PC-3 (cell line): ENCODE results near the gene NDUFAF8. TPM values are rescaled to one million over a fixed set of nuclear protein-coding genes. Genes with fewer than 3 reads are reported as not detected.

Source experiments
- ATAC-seq: fragments of 200-7000 bp; cut with Tn5 transposase; 2 replicates; pipeline ENCODE4 v1.9.1; 2020; ENCODE audit warnings: mild to moderate bottlenecking, moderate library complexity
- BruUV-seq: library from RNA; stranded (reverse); fragments of 400-500 nt; replicated peaks from 2 replicates; lab custom pipeline; 2021; lab: Mats Ljungman, UMichigan
- CTCF ChIA-PET: fragments of 300-600 bp; sonication (Branson Sonifier 250); formaldehyde crosslinking; loops from one replicate; lab custom pipeline; 2022; ENCODE audit warnings: antibody characterized with exemption; lab: Charles Lee
- POLR2A ChIA-PET: fragments of 300-600 bp; sonication (Branson Sonifier 250); formaldehyde crosslinking; loops from one replicate; lab custom pipeline; 2022; ENCODE audit warnings: antibody characterized with exemption; ENCODE audit not compliant: unreplicated experiment; lab: Charles Lee
- DNase-seq: peaks from one replicate; pipeline ENCODE4 v3.0.0-alpha.2; 2015
- H2AFZ ChIP-seq: fragments of 300-600 bp; sonication (generic); 2 replicates; pipeline ENCODE4 v1.6.0; 2016; ENCODE audit warnings: antibody characterized with exemption, low read length
- H3F3A ChIP-seq: fragments of 300-600 bp; sonication (generic); one replicate; pipeline ENCODE4 v1.6.0; 2017; ENCODE audit warnings: antibody characterized with exemption, low read length, control low read depth, mild to moderate bottlenecking; ENCODE audit not compliant: unreplicated experiment
- H3K27ac ChIP-seq: fragments of 300-600 bp; sonication (generic); 2 replicates; pipeline ENCODE4 v1.5.1; 2016; ENCODE audit warnings: mild to moderate bottlenecking, low read length
- H3K27me3 ChIP-seq: fragments of 300-600 bp; sonication (generic); 2 replicates; pipeline ENCODE4 v1.6.1; 2016; ENCODE audit warnings: low read length, mixed read lengths
- H3K36me3 ChIP-seq: fragments of 300-600 bp; sonication (generic); 2 replicates; pipeline ENCODE4 v1.6.1; 2016; ENCODE audit warnings: low read depth, mixed run types, low read length, mixed read lengths
- H3K4me1 ChIP-seq: fragments of 300-600 bp; sonication (generic); 2 replicates; pipeline ENCODE4 v1.5.1; 2016; ENCODE audit warnings: low read length; ENCODE audit not compliant: insufficient read depth
- H3K4me2 ChIP-seq: fragments of 300-600 bp; sonication (generic); 2 replicates; pipeline ENCODE4 v1.6.0; 2016; ENCODE audit warnings: low read length
- H3K4me3 ChIP-seq: fragments of 300-600 bp; sonication (generic); 2 replicates; pipeline ENCODE4 v1.5.1; 2016; ENCODE audit warnings: mild to moderate bottlenecking, low read length, mixed read lengths
- H3K79me2 ChIP-seq: fragments of 300-600 bp; sonication (generic); 2 replicates; pipeline ENCODE4 v1.6.1; 2017; ENCODE audit warnings: low read length, mixed read lengths
- H3K9ac ChIP-seq: fragments of 300-600 bp; sonication (generic); 2 replicates; pipeline ENCODE4 v1.6.0; 2016; ENCODE audit warnings: mild to moderate bottlenecking, low read length
- H3K9me2 ChIP-seq: fragments of 300-600 bp; sonication (generic); replicated peaks from 2 replicates; pipeline ENCODE4 v1.6.1; 2016; ENCODE audit warnings: mixed run types, low read length, mixed read lengths
- H3K9me3 ChIP-seq: fragments of 300-600 bp; sonication (generic); 2 replicates; pipeline ENCODE4 v1.6.1; 2016; ENCODE audit warnings: low read length, mixed read lengths
- H4K20me1 ChIP-seq: fragments of 300-600 bp; sonication (generic); 2 replicates; pipeline ENCODE4 v1.6.1; 2016; ENCODE audit warnings: low read length, mixed read lengths
- EZH2 ChIP-seq: fragments of 300-600 bp; sonication (generic); IDR thresholded peaks from one replicate; pipeline ENCODE4 v1.6.1; 2017; ENCODE audit warnings: antibody characterized with exemption, mild to moderate bottlenecking, low read length; ENCODE audit not compliant: unreplicated experiment
- EZH2phosphoT487 ChIP-seq: fragments of 300-600 bp; sonication (generic); IDR thresholded peaks from 2 replicates; pipeline ENCODE4 v1.6.1; 2018; ENCODE audit warnings: mild to moderate bottlenecking, antibody characterized with exemption, low read length, borderline replicate concordance
- intact Hi-C: fragments of 100-400 bp; cut with micrococcal nuclease; formaldehyde crosslinking; loops from 2 replicates; pipeline ENCODE4 v1.9.0; 2023
- total RNA-seq: library from RNA; depleted of rRNA; stranded (reverse); fragments of >200 nt; gene quantifications from 2 replicates; pipeline ENCODE4 v1.2.3, GENCODE V29; 2014
- TF ChIP-seq, protein P1 (sequence below): fragments of 300-600 bp; sonication (generic); conservative IDR thresholded peaks from 2 replicates; pipeline ENCODE4 v1.5.1; 2017; ENCODE audit warnings: antibody characterized with exemption, low read depth, mild to moderate bottlenecking, low read length

The NDUFAF8 gene
- total RNA-seq, 1 experiment from 2014 or later, result 125 TPM

DNA sequence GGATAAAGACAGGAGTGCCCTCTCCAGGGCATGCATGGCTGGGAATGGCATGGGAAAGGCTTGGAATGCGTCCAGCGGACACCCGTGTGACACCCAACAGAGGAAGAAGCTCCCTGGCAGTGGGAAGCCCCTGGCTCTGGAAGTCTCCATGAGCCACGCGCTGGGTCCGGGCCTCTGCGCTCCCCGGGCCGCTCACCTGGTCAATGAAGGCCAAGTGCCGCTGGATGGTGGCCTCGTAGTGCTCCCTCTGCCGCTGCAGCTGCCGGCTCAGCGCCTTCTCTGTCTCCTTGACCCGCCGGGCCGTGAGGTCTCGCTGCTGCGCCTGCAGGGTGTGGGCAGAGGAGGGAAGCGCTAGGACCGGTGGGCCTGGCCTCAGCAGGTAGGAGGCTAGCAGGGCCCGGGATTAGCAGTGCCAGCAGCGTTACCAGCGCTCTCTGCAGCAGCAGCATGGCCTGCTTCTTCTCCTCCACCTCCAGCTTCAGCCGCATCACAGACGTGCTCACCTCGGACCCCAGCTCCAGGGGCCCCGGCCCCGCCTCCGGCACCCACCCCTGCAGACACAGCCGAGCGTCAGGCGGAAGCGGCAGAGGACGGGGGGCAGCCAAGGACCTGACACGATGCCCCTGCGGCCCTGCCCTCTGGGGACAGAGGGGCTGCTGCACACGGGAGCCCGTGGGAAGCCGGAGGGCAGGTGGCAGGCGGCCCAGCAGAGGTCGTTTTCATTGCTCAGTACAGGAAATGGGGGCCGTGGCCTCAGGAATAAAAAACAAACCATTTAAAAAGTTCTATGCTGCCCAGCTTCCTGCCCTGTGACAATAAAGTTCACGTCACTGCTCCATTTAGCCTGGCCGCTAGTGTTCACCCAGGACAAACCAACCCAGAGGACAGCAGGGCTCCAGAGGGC, 42.4 kb upstream of the NDUFAF8 start:
- no peaks in the 10 kb centered on the region for H3K79me2 ChIP-seq
- DNase-seq (no peak), ATAC-seq (no peak)
- no peaks in the 10 kb centered on the region for H3K27me3 ChIP-seq
- no peak overlapping the region for H3K9ac ChIP-seq
- H3K9me2 ChIP-seq, result no peaks in the 10 kb centered on the region
- no peaks in the 10 kb centered on the region for H3F3A ChIP-seq
- no peaks in the 10 kb centered on the region for H3K9me3 ChIP-seq
- H3K4me2 ChIP-seq, result no peak overlapping the region
- H2AFZ ChIP-seq, result no peak overlapping the region
- no peak overlapping the region for H3K27ac ChIP-seq
- CTCF ChIA-PET, result no interaction called here
- H3K36me3 ChIP-seq, result no peaks in the 10 kb centered on the region; the same call in 1 of the 2 replicates
- POLR2A ChIA-PET, result no interaction called here
- H3K4me3 ChIP-seq, result no peak overlapping the region
- H4K20me1 ChIP-seq, result no peaks in the 10 kb centered on the region
- TF ChIP-seq, protein P1, sequence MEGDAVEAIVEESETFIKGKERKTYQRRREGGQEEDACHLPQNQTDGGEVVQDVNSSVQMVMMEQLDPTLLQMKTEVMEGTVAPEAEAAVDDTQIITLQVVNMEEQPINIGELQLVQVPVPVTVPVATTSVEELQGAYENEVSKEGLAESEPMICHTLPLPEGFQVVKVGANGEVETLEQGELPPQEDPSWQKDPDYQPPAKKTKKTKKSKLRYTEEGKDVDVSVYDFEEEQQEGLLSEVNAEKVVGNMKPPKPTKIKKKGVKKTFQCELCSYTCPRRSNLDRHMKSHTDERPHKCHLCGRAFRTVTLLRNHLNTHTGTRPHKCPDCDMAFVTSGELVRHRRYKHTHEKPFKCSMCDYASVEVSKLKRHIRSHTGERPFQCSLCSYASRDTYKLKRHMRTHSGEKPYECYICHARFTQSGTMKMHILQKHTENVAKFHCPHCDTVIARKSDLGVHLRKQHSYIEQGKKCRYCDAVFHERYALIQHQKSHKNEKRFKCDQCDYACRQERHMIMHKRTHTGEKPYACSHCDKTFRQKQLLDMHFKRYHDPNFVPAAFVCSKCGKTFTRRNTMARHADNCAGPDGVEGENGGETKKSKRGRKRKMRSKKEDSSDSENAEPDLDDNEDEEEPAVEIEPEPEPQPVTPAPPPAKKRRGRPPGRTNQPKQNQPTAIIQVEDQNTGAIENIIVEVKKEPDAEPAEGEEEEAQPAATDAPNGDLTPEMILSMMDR, result no peak
- TF ChIP-seq EZH2 (no peak), EZH2phosphoT487 (no peak)
- BruUV-seq, result no TSS peak
- intact Hi-C loops, result no loop called here
- H3K4me1 ChIP-seq, result no peaks in the 10 kb centered on the region

DNA sequence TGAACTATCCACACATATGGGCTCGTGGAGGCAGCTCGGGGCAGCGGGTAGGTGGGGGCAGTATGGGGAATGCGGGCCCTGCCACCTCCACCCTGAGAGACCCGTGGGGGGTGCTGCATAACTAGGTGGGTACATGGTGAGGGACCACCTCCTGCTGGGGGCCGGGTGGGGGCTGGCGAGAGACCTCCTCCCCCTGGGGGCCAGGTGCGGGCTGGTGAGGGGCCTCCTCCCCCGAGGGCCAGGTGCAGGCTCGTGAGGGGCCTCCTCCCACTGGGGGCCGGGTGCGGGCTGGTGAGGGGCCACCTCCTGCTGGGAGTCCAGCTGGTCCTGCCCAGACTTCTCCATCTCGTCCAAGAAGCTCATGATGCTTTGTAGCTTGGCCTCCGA, 41.7 kb upstream of the NDUFAF8 start:
- Histone ChIP-seq H3K9me2 (no peaks in the 10 kb centered on the region), H3K27me3 (no peaks in the 10 kb centered on the region), H3K4me1 (no peaks in the 10 kb centered on the region), H3K9ac (no peak overlapping the region), H3K4me2 (no peak overlapping the region), H3K4me3 (no peak overlapping the region), H3K36me3 (no peaks in the 10 kb centered on the region; the same call in 1 of the 2 replicates), H3K27ac (no peak overlapping the region), H2AFZ (no peak overlapping the region), H4K20me1 (no peaks in the 10 kb centered on the region), H3K9me3 (no peaks in the 10 kb centered on the region), H3F3A (no peaks in the 10 kb centered on the region), H3K79me2 (no peaks in the 10 kb centered on the region)
- intact Hi-C loops, result no loop called here
- ChIA-PET POLR2A (no interaction called here), CTCF (no interaction called here)
- ATAC-seq (no peak), DNase-seq (no peak)
- TF ChIP-seq, protein P1, result no peak
- TF ChIP-seq EZH2 (no peak), EZH2phosphoT487 (no peak)
- no TSS peak for BruUV-seq

DNA sequence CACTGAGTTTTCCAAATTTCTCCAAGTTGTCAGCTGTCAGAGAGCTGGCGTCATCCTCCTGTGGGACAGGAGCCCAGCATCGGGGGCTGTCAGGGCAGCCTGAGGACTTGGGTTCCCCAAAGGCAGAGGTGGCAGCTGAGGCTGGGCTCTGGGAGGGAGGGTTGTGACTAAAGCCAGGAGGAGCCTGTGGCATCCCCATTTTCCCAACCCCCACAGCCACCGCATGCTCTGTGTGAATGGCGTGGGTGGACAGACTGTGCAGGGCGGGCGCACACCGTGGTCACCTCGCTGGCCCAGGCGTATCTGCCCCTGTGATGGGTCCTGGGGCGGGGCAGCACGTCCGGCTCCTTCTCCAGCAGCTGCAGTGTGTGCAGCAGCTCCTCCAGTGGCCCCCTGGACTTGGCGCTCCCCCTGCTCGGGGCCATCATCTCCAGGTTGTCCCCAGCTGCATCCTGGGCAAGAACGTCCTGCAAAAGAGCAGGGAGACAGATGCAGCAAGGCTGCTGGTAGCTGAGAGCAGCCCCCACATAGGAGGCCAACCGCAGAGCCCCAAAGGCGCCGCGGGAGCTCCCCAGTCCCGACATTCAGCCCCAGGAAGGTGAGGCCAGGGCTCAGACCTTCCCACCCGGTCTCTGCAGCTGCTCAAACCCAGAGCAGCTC, 41.2 kb upstream of the NDUFAF8 start:
- H2AFZ ChIP-seq, result no peak overlapping the region
- BruUV-seq, result no TSS peak
- ATAC-seq, result no peak

More for the DNA sequence above, 41.2 kb upstream of the NDUFAF8 start:
- Histone ChIP-seq H3F3A (no peaks in the 10 kb centered on the region), H3K9ac (no peak overlapping the region), H3K9me3 (no peaks in the 10 kb centered on the region), H3K9me2 (no peaks in the 10 kb centered on the region), H3K27ac (no peak overlapping the region), H3K4me3 (no peak overlapping the region), H3K36me3 (no peaks in the 10 kb centered on the region; the same call in 1 of the 2 replicates), H3K4me1 (no peaks in the 10 kb centered on the region), H4K20me1 (no peaks in the 10 kb centered on the region), H3K79me2 (no peaks in the 10 kb centered on the region), H3K4me2 (no peak overlapping the region), H3K27me3 (no peaks in the 10 kb centered on the region)
- intact Hi-C loops, result no loop called here
- ChIA-PET POLR2A (no interaction called here), CTCF (no interaction called here)
- DNase-seq, result no peak
- TF ChIP-seq, protein P1, result no peak
- TF ChIP-seq EZH2phosphoT487 (no peak), EZH2 (no peak)
